Measurements from ENCODE around the gene CSRP1. TPM values are rescaled to one million over a fixed set of nuclear protein-coding genes. Genes with fewer than 3 reads are reported as not detected.

Gene CSRP1
- total RNA-seq, 2 donors from 2014 or later = 13.2 to 57.6 TPM

DNA sequence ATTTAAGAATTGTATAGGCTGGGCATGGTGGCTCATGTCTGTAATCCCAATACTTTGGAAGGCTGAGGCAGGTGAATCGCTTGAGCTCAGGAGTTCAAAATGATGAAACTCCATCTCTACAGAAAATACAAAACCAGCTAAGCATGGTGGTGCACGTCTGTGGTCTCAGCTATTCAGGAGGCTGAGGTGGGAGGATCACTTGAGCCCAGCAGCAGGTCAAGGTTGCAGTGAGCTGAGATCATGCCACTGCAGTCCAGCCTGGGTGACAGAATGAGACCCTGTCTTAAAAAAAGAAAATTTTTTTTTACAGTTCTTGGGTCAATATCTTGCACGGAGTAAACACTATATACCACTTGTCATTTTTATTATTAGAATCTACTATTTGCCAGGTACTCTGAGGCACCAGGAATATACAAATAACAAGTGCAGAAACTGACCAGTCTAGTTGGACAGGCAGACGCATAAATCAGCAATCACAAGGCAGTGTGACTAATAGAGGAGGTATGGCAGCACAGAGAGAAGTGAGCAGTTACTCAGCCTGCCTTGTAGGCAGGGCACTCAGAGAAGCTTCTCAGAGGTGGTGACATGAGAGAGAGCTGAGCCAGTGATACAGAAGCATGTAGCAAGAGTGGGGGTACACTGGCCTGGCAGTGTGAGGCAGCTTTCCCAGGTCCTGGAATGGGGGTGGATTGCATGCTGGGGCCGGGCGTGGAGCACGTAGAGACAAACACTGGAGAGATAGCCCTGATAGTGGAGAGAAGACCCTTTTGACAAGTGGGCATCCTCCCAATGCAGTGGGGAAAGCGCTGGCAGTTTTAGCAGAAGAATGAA lies 45.9 kb downstream of the CSRP1 start:
- H3K9me3 Mint-ChIP-seq = no peaks in the 10 kb centered on the region
- H3K27ac Mint-ChIP-seq = no peak overlapping the region
- DNase-seq (ENCODE audit: low spot score in 2 of 2) = no peak
- no peaks in the 10 kb centered on the region for H3K36me3 Mint-ChIP-seq
- no peak for ATAC-seq

DNA sequence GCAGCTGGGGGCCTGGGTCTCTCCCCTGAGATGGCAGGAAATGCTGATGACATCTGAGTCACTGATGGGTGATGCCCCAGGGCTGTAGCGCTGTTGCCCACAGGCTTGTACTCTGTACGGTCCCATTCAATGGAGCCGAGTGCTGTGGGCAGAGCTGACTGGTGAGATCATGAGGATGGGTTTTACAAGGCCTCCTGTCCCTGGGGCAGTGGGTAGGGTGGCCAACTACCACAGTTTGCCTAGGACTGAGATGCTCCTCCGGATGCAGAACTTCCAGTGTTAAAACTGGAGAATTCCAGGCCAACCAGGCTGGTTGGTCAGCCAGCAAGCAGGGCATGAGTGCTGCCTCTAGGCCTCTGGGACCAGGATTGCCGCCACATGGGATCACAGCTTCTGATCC lies 47.1 kb downstream of the CSRP1 start:
- Mint-ChIP-seq H3K27ac (no peak overlapping the region), H3K9me3 (no peaks in the 10 kb centered on the region), H3K36me3 (no peaks in the 10 kb centered on the region)
- DNase-seq (ENCODE audit: low spot score in 2 of 2) (no peak), ATAC-seq (peak in 1 of 2 donors; percentile 45)

DNA sequence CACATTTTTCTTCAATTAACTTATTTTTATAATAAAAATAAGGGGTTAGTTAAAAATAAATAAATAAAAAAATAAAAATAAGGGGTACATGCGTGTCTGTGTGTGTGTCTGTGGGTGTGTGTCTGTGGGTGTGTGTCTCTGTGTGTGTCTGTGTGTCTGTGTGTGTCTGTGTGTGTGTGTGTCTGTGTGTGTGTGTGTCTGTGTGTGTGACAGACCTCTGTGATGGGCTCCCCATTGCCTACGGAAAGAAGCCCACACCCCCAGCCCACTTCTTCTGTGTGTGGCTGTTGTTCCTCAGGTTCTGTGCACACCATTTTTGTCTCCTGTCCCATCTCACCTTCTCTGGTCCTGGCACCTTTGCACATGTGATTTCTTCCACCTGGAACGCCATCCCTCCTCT lies 47.9 kb downstream of the CSRP1 start:
- DNase-seq (ENCODE audit: low spot score in 2 of 2) (no peak), ATAC-seq (no peak)
- Mint-ChIP-seq H3K36me3 (no peaks in the 10 kb centered on the region), H3K9me3 (no peaks in the 10 kb centered on the region), H3K27ac (no peak overlapping the region)

DNA sequence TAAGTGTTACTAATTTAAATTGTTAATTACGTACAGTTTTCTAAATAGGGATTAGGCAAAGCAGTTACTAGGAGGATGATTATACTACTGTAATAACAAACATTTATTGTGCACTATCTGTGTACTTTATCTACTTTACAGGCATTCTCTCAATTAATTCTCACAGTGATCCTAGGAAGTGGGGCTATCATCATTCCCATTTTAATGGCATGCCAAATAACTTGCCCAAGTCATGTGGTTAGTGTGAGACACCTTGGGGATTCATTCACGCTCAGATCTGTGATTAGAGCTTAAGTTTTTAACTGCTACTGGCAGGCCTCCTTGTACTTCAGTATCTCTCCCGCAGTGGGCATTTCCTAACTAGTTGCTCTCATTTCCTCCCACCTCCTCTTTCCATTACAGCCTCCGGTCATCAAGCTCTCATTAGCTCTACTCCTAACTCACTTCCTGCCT lies 49.4 kb downstream of the CSRP1 start:
- Mint-ChIP-seq H3K27ac (no peak overlapping the region), H3K9me3 (no peaks in the 10 kb centered on the region), H3K36me3 (no peaks in the 10 kb centered on the region)
- ATAC-seq (no peak), DNase-seq (ENCODE audit: low spot score in 2 of 2) (no peak)

DNA sequence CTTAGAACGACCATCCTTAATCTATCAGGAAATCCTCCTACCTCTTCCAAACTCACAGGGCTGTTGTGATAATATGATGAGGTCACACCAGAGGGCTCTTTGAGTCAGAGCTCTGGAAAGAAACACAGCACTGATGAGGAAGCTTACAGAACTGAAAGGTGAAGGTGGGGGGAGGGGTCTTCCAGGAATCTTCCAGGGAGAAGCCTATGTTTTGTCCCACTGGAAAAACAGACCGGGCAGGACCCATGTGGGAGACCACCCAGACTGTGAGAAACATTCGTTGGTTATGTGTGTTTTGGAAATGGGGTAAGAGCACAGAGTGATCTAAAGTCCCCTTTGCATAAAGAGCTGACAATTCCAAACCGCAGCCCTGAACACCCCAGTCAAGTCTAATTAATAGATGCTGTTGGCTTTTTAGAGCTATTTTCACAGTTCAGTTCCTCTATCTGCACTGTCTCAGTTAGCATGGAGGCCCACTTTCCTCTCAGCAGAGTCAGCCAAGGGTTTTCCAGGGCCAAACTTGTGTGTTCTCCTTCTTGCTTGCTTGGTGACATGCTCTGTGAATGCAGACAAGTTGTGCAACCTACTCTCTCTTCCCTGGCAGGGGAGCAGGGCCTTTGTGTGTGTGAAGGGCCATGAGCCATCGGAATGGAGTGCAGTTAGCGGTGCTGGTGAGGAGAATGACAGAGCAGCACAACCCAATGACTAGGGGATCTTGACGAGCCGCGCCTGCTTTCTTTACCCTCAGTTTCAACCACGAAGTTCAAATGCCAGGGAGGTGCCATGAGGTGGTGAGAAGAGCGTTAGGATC lies 50.2 kb downstream of the CSRP1 start:
- Mint-ChIP-seq H3K9me3 (no peaks in the 10 kb centered on the region), H3K27ac (no peak overlapping the region), H3K36me3 (no peaks in the 10 kb centered on the region)
- DNase-seq (ENCODE audit: low spot score in 2 of 2) (no peak), ATAC-seq (no peak)

DNA sequence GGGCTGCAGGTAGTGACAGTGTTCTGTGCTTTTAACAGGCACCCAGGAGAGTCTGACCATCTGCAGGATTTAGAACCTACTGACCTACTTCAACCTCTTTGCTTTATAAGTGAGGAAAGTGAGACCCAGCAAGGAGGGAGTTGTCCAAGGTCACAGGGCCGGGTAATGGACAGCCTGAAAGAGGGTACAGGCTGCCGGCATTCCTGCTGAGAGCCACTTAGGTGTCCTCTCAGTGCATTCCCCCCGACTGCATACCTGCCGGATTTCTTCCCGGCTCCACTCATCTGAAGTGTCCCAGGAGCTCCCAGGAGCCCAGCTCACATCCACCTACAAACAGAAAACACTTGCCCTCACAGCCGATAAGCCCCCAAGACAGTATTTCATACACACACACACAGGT lies 51.8 kb downstream of the CSRP1 start:
- no peaks in the 10 kb centered on the region for H3K36me3 Mint-ChIP-seq
- DNase-seq (ENCODE audit: low spot score in 2 of 2) = no peak
- no peak overlapping the region for H3K27ac Mint-ChIP-seq
- no peak for ATAC-seq
- H3K9me3 Mint-ChIP-seq = no peaks in the 10 kb centered on the region

DNA sequence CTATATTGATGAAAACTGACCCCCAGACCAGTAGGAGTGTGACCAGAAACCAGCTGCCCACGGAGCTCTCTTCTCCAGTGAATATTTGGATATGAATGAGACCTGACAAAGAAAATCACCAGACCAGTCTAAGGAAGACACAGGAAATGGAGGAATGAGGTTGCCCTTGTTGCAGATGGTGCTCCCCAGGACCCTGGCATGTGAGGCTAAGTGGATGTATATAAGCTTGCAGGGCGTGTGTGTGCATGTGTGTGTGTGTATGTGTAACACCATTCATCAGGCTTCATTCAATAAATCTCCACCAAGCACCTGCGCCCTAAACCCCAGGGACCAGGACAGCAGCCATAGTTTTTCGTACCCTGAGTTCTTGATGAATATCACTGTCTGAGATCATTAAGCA lies 52.3 kb downstream of the CSRP1 start:
- Mint-ChIP-seq H3K36me3 (no peaks in the 10 kb centered on the region), H3K27ac (peak overlapping the region in 1 of 2 donors; percentile 14), H3K9me3 (no peaks in the 10 kb centered on the region)
- ATAC-seq (no peak), DNase-seq (ENCODE audit: low spot score in 2 of 2) (no peak)

DNA sequence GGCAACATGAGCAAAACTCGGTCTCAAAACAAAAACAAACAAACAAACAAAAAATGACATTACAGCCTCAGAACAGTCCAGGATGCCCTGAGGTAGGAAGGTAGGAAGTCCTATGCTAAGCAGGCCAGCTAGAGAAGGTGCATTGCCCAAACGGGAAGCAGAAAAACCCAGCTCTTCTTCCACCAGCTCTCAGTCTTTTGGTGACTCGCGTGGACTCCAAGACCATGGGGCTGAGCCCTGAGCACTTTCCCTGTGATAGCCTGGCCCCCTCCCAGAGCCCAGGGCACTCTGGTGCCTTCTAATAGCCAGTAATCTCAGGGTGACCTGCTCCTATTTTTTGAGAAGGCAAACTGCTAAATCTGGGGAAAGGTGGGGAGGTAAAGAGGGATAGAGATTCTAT lies 54.1 kb downstream of the CSRP1 start:
- Mint-ChIP-seq H3K9me3 (no peaks in the 10 kb centered on the region), H3K36me3 (no peaks in the 10 kb centered on the region)
- ATAC-seq = no peak

DNA sequence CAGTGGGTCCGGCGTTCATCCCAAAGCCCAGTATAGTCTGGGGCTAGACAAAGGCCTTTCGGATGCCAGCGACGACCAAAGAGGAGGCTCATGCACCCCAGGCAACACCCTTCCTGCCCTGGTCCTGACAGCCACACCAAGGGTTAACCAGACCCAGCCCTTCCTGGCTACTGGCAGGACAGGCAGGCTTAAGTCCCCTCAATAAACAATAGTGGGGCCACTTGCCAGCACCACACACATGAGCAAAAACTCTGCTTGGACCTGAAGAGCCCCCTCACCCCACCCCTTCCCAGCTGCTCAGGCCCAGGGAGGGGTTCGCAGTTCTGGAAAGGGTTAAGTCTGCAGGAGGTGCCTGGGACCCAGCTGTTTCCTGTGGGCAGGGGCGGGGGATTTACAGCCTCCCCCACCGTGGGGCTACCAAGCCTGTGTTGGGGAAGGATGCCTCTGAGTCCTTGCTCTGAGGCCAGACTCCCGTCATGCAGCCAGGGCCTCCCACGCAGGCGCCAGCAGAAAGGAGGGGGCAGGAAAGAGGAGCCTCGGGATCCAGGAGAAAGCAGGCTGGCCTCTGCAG lies 56.1 kb downstream of the CSRP1 start:
- no peaks in the 10 kb centered on the region for H3K36me3 Mint-ChIP-seq
- H3K9me3 Mint-ChIP-seq = no peaks in the 10 kb centered on the region
- ATAC-seq (no peak), DNase-seq (ENCODE audit: low spot score in 2 of 2) (no peak)
- no peak overlapping the region for H3K27ac Mint-ChIP-seq

More for the DNA sequence above, 54.1 kb downstream of the CSRP1 start:
- no peak overlapping the region for H3K27ac Mint-ChIP-seq
- DNase-seq (ENCODE audit: low spot score in 2 of 2) = no peak

DNA sequence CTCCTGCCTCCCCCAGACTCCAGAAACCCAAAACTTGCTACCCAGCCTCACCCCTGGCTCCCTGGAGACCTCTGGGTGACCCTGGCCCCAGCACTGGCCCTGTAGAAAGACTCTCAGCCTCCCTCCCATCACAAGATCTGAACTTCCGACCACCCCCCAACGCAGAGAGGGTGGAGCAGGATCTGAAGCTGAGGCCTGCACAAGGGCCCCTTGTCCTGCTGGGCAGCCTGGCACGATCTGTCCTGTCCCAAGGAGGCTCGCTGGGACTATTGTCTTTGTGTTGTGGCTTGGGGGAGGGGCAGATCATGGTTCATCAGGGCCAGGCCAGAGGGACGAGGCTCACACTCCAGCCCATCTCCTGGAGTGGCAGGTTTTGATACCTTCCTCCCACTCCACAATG lies 57.9 kb downstream of the CSRP1 start:
- no peak overlapping the region for H3K27ac Mint-ChIP-seq
- H3K9me3 Mint-ChIP-seq = no peaks in the 10 kb centered on the region
- no peaks in the 10 kb centered on the region for H3K36me3 Mint-ChIP-seq
- no peak for ATAC-seq
- no peak for DNase-seq (ENCODE audit: low spot score in 2 of 2)

DNA sequence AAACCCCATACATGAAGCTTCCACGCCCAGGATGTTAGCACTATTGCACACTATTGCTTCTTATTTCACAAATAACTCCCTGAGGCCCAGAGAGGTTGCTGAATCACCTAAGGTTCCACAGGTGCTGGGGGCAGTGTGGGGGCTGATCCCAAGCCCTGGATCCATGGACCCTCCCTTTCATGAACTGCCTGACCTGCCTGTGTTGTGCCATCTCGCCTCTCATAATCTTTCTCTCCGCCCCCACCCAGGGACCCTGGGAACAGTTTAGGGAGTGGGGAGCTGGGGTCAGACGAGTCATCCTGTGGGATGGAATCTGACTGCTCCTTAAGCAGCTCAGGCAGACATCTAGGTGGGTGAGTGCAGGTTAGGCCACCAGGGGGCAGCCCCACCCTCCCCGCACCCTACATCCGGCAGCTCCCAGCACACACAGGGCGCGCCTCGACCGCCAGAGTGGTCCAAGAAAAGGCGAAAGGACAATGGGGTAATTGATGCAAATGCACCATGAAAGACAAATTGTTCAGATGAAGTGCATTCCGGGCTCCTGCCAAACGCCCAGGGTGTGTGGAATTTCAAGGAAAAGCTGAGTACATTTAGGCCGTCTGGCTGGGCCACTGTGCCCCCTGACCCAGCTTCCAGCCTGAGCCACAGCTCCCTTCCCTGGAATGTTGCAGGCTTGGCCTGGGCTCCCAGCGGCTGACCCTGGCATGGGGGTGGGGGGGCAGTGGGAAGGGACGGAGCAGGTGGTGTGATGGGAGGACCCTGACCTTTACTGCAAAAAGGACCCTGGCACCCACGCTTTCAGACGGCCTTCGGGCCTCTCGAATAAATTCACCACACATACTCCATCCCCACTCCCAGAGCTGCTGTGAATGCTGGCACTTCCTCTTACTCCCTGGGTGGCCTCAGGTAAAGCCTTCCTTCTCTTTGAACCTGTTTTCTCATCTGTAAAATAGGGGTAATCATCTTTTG lies 58.7 kb downstream of the CSRP1 start:
- DNase-seq (ENCODE audit: low spot score in 2 of 2) = peak in 1 of 2 donors; percentile 50
- peak; percentile 95 to 98 for ATAC-seq
- H3K27ac Mint-ChIP-seq = no peak overlapping the region
- H3K36me3 Mint-ChIP-seq = no peaks in the 10 kb centered on the region
- no peaks in the 10 kb centered on the region for H3K9me3 Mint-ChIP-seq

DNA sequence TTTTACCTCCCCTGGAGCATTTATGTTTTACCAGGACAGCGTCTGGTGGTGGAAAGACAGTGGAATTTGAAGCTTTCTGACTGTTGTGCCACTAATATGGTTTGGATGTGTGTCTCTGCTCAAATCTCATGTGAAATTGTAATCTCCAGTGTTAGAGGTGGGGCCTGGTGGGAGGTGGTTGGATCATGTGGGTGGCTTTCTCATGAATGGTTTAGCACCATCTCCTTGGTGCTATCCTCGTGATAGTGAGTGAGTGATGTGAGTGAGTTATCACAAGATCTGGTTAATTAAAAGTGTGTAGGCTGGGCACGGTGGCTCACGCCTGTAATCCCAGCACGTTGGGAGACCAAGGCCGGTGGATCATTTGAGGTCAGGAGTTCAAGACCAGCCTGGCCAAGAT lies 61.6 kb downstream of the CSRP1 start:
- DNase-seq (ENCODE audit: low spot score in 2 of 2) (no peak), ATAC-seq (no peak)
- no peak overlapping the region for H3K27ac Mint-ChIP-seq
- no peaks in the 10 kb centered on the region for H3K36me3 Mint-ChIP-seq
- H3K9me3 Mint-ChIP-seq = no peaks in the 10 kb centered on the region

DNA sequence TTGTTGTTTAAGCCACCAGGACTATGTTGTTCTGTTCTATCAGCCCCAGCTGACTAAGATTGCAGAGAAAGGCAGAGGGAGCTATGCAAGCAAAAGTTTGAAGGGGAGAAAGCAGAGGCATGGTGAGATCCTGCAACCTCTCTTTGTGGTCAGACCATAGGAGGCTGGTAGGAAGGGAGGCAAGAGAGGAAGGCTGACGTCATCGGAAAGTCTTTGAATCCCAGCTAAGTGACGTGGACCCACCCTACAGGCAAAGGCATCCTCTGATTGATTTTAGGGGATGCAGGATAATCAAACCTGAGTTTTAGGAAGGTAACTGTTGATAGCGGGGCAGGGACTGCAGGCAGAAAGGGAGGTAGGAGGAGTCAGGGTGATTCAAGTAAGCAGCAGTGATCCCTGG lies 62.1 kb downstream of the CSRP1 start:
- Mint-ChIP-seq H3K36me3 (no peaks in the 10 kb centered on the region), H3K9me3 (no peaks in the 10 kb centered on the region), H3K27ac (no peak overlapping the region)
- ATAC-seq (no peak), DNase-seq (ENCODE audit: low spot score in 2 of 2) (no peak)

DNA sequence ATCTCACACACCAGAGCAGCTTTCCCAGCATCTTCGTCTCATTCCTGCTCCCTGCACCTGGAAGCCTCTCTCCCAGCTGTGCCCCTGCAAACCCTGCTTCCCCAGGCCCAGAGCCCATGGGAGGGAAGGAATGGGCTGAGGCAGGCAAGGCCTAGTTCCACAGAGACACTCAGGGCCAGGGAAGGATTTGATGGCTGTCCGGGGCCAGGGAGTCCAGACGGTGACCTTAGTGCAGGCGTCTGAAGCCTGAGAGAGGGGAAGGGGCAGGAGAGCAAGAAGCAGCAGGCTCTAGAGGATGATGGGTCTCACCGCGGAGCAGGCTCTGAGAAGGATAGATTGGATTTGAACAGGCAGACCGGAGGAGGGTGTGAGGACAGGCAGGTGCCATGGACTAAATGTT lies 63.2 kb downstream of the CSRP1 start:
- no peak for DNase-seq (ENCODE audit: low spot score in 2 of 2)

DNA sequence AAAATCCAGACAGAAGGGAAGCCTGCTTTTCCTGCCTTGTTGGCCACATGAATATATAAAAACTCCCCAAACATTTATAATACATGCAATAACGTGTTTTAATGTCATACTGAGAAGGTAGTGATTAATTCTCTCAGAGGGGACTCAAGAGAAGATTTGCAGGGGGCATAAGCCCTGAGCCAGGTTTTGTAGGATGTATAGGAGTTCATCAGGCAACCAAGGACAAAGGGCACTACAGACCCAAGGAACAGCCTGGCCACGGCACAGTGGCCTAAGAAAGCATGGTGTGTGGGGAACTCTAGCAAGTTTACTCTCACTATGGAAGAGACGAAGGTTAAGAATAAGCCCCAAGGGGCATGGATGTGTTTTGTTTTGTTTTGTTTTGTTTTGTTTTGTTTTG lies 70.0 kb downstream of the CSRP1 start:
- DNase-seq (ENCODE audit: low spot score in 2 of 2) (no peak), ATAC-seq (no peak)
- Mint-ChIP-seq H3K9me3 (no peaks in the 10 kb centered on the region), H3K36me3 (no peaks in the 10 kb centered on the region), H3K27ac (no peak overlapping the region)

More for the DNA sequence above, 63.2 kb downstream of the CSRP1 start:
- no peak overlapping the region for H3K27ac Mint-ChIP-seq
- H3K9me3 Mint-ChIP-seq = no peaks in the 10 kb centered on the region
- no peaks in the 10 kb centered on the region for H3K36me3 Mint-ChIP-seq
- no peak for ATAC-seq

DNA sequence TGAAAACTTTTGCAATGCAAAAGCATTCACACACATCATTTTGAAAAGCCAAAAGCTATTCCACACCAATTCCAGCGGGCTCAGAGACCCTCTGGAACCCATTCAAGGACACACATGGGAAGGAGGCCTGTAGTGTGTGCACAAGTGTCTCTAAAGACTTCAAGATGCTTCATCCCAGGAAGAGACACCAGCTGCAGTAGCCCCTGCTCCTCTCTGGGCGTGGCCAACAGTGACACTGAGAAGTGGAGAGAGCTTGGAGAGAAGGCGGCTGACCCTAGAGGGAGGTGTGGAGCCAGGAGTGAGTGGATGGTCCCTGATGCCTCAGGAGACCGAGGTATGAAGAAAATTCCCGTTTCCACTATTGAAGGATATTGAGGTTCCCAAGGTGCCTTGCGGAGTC lies 70.5 kb downstream of the CSRP1 start:
- ATAC-seq (no peak), DNase-seq (ENCODE audit: low spot score in 2 of 2) (no peak)
- no peaks in the 10 kb centered on the region for H3K9me3 Mint-ChIP-seq
- no peak overlapping the region for H3K27ac Mint-ChIP-seq
- no peaks in the 10 kb centered on the region for H3K36me3 Mint-ChIP-seq

Measured in activated naive CD4-positive, alpha-beta T cell treated with anti-CD3 and anti-CD28 coated beads, Interleukin-2, amount 50 U/mL, for 72 hours (primary cell).